GM12865 (cell line): ENCODE data around the gene SLC38A8.
A peak's percentile ranks its signal among the peaks of the same experiment; 100 is the strongest.

Source experiments
- DNase-seq: peaks from one replicate; pipeline ENCODE4 v3.0.0; 2010; ENCODE audit warnings: low read depth
- H3K4me3 ChIP-seq: 2 replicates; pipeline ENCODE4 v1.5.1; 2011; ENCODE audit warnings: mild to moderate bottlenecking, low read depth, low read length, control low read depth
- CTCF ChIP-seq: IDR thresholded peaks from 2 replicates; pipeline ENCODE4 v1.5.1; 2011; ENCODE audit warnings: low read length, control low read depth, low read depth, inconsistent platforms; ENCODE audit not compliant: insufficient read depth; ENCODE audit errors: missing control alignments

Gene SLC38A8

GRCh38 chr16:84071121-84071520, 28.5 kb upstream of the SLC38A8 start:
- no peak overlapping the region for H3K4me3 ChIP-seq
- DNase-seq: no peak
- TF ChIP-seq CTCF: no peak

GRCh38 chr16:84069540-84069939, 26.9 kb upstream of the SLC38A8 start:
- TF ChIP-seq CTCF: no peak
- DNase-seq: no peak
- H3K4me3 ChIP-seq: no peak overlapping the region

- no peak overlapping the region for H3K4me3 ChIP-seq
- no peak for DNase-seq
- TF ChIP-seq CTCF: no peak
Measured at GRCh38 chr16:84068783-84069462, 26.3 kb upstream of the SLC38A8 start.

GRCh38 chr16:84068041-84068440, 25.4 kb upstream of the SLC38A8 start:
- H3K4me3 ChIP-seq: no peak overlapping the region
- no peak for TF ChIP-seq CTCF
- no peak for DNase-seq

GRCh38 chr16:84067640-84068039, 25.0 kb upstream of the SLC38A8 start:
- no peak overlapping the region for H3K4me3 ChIP-seq
- TF ChIP-seq CTCF: no peak
- DNase-seq: no peak

GRCh38 chr16:84065536-84066132, 23.0 kb upstream of the SLC38A8 start:
- TF ChIP-seq CTCF: peak; percentile 56
- no peak overlapping the region for H3K4me3 ChIP-seq
- peak; percentile 32 for DNase-seq

GRCh38 chr16:84063980-84064379, 21.4 kb upstream of the SLC38A8 start:
- no peak for TF ChIP-seq CTCF
- no peak for DNase-seq
- H3K4me3 ChIP-seq: no peak overlapping the region
